Heart left ventricle (tissue), 16 donors: ENCODE data around the gene NLGN2. TPM values are rescaled to one million over a fixed set of nuclear protein-coding genes. Genes with fewer than 3 reads are reported as not detected.

Experiments
- ATAC-seq, 4 donors: fragments of 200-7000 bp; cut with Tn5 transposase; one replicate each; pipeline ENCODE4 v1.9.1; 2020 to 2022; ENCODE audit warnings: moderate library complexity in 4 of 4, mild to moderate bottlenecking in 3 of 4, moderate number of reproducible peaks in 1 of 4
- DNase-seq, 5 donors: peaks; one replicate each; pipeline ENCODE4 v3.0.0-alpha.2; 2020
- H3K27ac ChIP-seq, 12 donors: fragments of 200-600 bp; sonication (generic) in 4 of 12; one replicate each; pipeline versions ENCODE4 v1.5.0 to v1.8.0; 2016 to 2022; ENCODE audit warnings: mild to moderate bottlenecking in 2 of 12
- H3K27me3 ChIP-seq, 9 donors: fragments of 200-600 bp; sonication (generic) in 2 of 9; one replicate each; pipeline versions ENCODE4 v1.5.1 to v1.8.0; 2016 to 2022; ENCODE audit warnings: mild to moderate bottlenecking in 3 of 9
- H3K36me3 ChIP-seq, 9 donors: fragments of 200-600 bp; sonication (generic) in 2 of 9; one replicate each; pipeline versions ENCODE4 v1.5.0 to v1.8.0; 2018 to 2022; ENCODE audit warnings: mild to moderate bottlenecking in 2 of 9
- H3K4me1 ChIP-seq, 12 donors: fragments of 200-600 bp; sonication (generic) in 4 of 12; one replicate each; pipeline versions ENCODE4 v1.5.0 to v1.8.0; 2016 to 2022; ENCODE audit warnings: mild to moderate bottlenecking in 3 of 12
- H3K4me3 ChIP-seq, 12 donors: fragments of 200-600 bp; sonication (generic) in 4 of 12; one replicate each; pipeline versions ENCODE4 v1.5.0 to v1.8.0; 2017 to 2022; ENCODE audit warnings: mild to moderate bottlenecking in 9 of 12, moderate library complexity in 4 of 12
- H3K9me3 ChIP-seq, 12 donors: fragments of 200-600 bp; sonication (generic) in 4 of 12; one replicate each; pipeline versions ENCODE4 v1.5.0 to v1.8.0; 2016 to 2022; ENCODE audit warnings: mild to moderate bottlenecking in 1 of 12
- CTCF ChIP-seq, 12 donors: fragments of 200-600 bp; sonication (generic) in 4 of 12; IDR thresholded peaks; one replicate each; pipeline versions ENCODE4 v1.5.0 to v1.8.0; 2018 to 2022; ENCODE audit warnings: antibody characterized with exemption in 12 of 12, mild to moderate bottlenecking in 5 of 12
- POLR2A ChIP-seq, 2 donors: fragments of 450-650 bp; IDR thresholded peaks; one replicate each; pipeline ENCODE4 v1.6.1; 2017; ENCODE audit warnings: antibody characterized with exemption in 2 of 2, mild to moderate bottlenecking in 2 of 2, moderate library complexity in 2 of 2
- WGBS, 4 donors: extraction: QIAGEN DNeasy Blood & Tissue Kit in 2 of 4; methylation state at CpG; one replicate each; pipeline versions ENCODE4 v1.1.5 to v1.1.7; 2013 to 2018; 5-methylcytosine and 5-hydroxymethylcytosine counted together
- intact Hi-C, 10 donors: fragments of 100-400 bp; cut with DNase I; formaldehyde crosslinking; loops; one replicate each; pipeline versions ENCODE4 v1.11.1 to v1.14.2; 2022
- polyA plus RNA-seq, 2 donors: library from polyadenylated mRNA; stranded (reverse); fragments of 200-250 nt; gene quantifications; one replicate each; pipeline ENCODE4 v1.2.3, GENCODE V29; 2013
- total RNA-seq, 9 donors: library from RNA; depleted of rRNA in 2 of 9; stranded (reverse); fragments of >200 nt in 2 of 9; fragmentation: NEBNext Ultra II Directional in 3 of 9; extraction: Animal tissue kit (Norgen Biotek cat#: 25700) in 3 of 9; gene quantifications; one replicate each; pipeline versions ENCODE4 v1.1.0 to v1.2.4, GENCODE V29; 2016 to 2023
- donor health status: ischemic (EF 13 %, LVEDD 7.1; RV severe dilation, severe dysfunction).
- donor health status: healthy with polysubstance abuse.
- donor health status: DM: no; HTN: yes; CAD: no.
- donor health status: DM: no; HTN: no; CAD: no.
- donor health status: ischemic (EF 25% LVEDD 6.9; RV normal size, moderate dysfunction).
- donor health status: ischemic (EF 25% LVEDD 5.7; RV mildly dilated, moderate dysfunction).
- donor health status: healthy.
- donor health status: DM: yes; HTN: yes; CAD: no.
- donor health status: ischemic (EF 35%, LVEDD 5.7; RV mildly dilated, moderate dysfunction).
- donor health status: nonischemic (EF 11% LVEDD 7.7; RV severe dilation, severe dysfunction).
- donor health status: DM: yes; HTN: yes; CAD: no.
- donor health status: PGD.
- donor health status: ischemic (EF 29% LVEDD 5.4; RV normal size, mild dysfunction).
- donor health status: nonischemic (EF 23%, LVEDD 6.1; RV moderate dilation, normal function).

NLGN2 gene
- total and polyA plus RNA-seq, 11 donors: 3.5 to 12.9 (median 7.3) TPM

- no peaks in the 10 kb centered on the region for H3K27me3 ChIP-seq
- 78 to 83% (median 82%) methylated on average over 9 of the region's 9 CpGs for WGBS, 4 donors
- H3K4me1 ChIP-seq: peaks cover 5 to 56% (median 39%) of the 10 kb centered on the region in 12 donors
- no peak for ATAC-seq
- intact Hi-C loops: no loop called here
- no peaks in the 10 kb centered on the region for H3K9me3 ChIP-seq
- peaks cover 0 to 51% (median 39%) of the 10 kb centered on the region in 9 donors for H3K36me3 ChIP-seq
- H3K27ac ChIP-seq: peak overlapping the region; percentile 53 to 86 (median 81)
- DNase-seq: no peak
- no peak overlapping the region for H3K4me3 ChIP-seq
- TF ChIP-seq CTCF (IDR thresholded peaks at IDR 0.05): no peak
These were observed 58.6 kb downstream of the NLGN2 start for GRCh38 chr17:7466318-7466638.

GRCh38 chr17:7466639-7467341 is 59.1 kb downstream of the NLGN2 start:
- WGBS, 4 donors: 56 to 70% (median 61%) methylated on average over 15 to 16 of the region's 16 CpGs
- H3K36me3 ChIP-seq: peaks cover 0 to 49% (median 39%) of the 10 kb centered on the region in 9 donors
- H3K4me3 ChIP-seq: no peak overlapping the region
- no peaks in the 10 kb centered on the region for H3K27me3 ChIP-seq
- intact Hi-C loops: no loop called here
- DNase-seq (peak; percentile 76 to 90 (median 83)), ATAC-seq (peak; percentile 43 to 72 (median 56))
- H3K9me3 ChIP-seq: no peaks in the 10 kb centered on the region
- no peak for TF ChIP-seq POLR2A (IDR thresholded peaks at IDR 0.05)
- TF ChIP-seq CTCF (IDR thresholded peaks at IDR 0.05): no peak
- H3K27ac ChIP-seq: peak overlapping the region; percentile 69 to 86 (median 81)
- H3K4me1 ChIP-seq: peaks cover 5 to 61% (median 41%) of the 10 kb centered on the region in 12 donors

GRCh38 chr17:7467498-7467897 is 59.9 kb downstream of the NLGN2 start:
- no peaks in the 10 kb centered on the region for H3K27me3 ChIP-seq
- H3K27ac ChIP-seq: peak overlapping the region; percentile 69 to 86 (median 81)
- H3K36me3 ChIP-seq: peaks cover 0 to 45% (median 33%) of the 10 kb centered on the region in 9 donors
- TF ChIP-seq CTCF (IDR thresholded peaks at IDR 0.05) (no peak), POLR2A (IDR thresholded peaks at IDR 0.05) (no peak)
- H3K4me1 ChIP-seq: peaks cover 5 to 67% (median 43%) of the 10 kb centered on the region in 12 donors
- H3K4me3 ChIP-seq: no peak overlapping the region
- intact Hi-C loops: no loop called here
- ATAC-seq (no peak), DNase-seq (no peak)
- 82 to 95% (median 91%) methylated on average over 3 of the region's 3 CpGs for WGBS, 4 donors
- H3K9me3 ChIP-seq: no peaks in the 10 kb centered on the region

GRCh38 chr17:7468290-7468689 is 60.6 kb downstream of the NLGN2 start:
- peaks cover 5 to 69% (median 43%) of the 10 kb centered on the region in 12 donors for H3K4me1 ChIP-seq
- no peak for DNase-seq
- TF ChIP-seq POLR2A (IDR thresholded peaks at IDR 0.05) (no peak), CTCF (IDR thresholded peaks at IDR 0.05) (no peak)

More at GRCh38 chr17:7468290-7468689, 60.6 kb downstream of the NLGN2 start:
- ATAC-seq: no peak
- WGBS, 4 donors: 86 to 93% (median 89%) methylated on average over 11 of the region's 11 CpGs
- peak overlapping the region in 4 of 12 donors; percentile 71 to 84 (median 81) for H3K27ac ChIP-seq
- no peaks in the 10 kb centered on the region for H3K27me3 ChIP-seq
- no peak overlapping the region for H3K4me3 ChIP-seq
- H3K9me3 ChIP-seq: no peaks in the 10 kb centered on the region
- intact Hi-C loops: no loop called here
- H3K36me3 ChIP-seq: peaks cover 0 to 37% (median 25%) of the 10 kb centered on the region in 9 donors
